Large intestine (tissue), 3 donors: ENCODE data around the gene YPEL2. TPM values are rescaled to one million over a fixed set of nuclear protein-coding genes. Genes with fewer than 3 reads are reported as not detected.
A peak's percentile ranks its signal among the peaks of the same experiment; 100 is the strongest.
"Not testable (repeated sequence)": the region's sequence is repeated elsewhere in the genome, so short reads cannot be mapped to it uniquely, and the experiment has no call there.

Experiments used
- DNase-seq, 2 donors: peaks; one replicate each; pipeline versions ENCODE4 v3.0.0 to v3.0.0-alpha.2; 2013
- H3K27ac ChIP-seq: one replicate; pipeline ENCODE4 v1.5.1; 2013; ENCODE audit warnings: low read length
- H3K27me3 ChIP-seq: 2 replicates; pipeline ENCODE4 v1.6.1; 2013; ENCODE audit warnings: low read length; ENCODE audit not compliant: control insufficient read depth, insufficient read depth
- H3K36me3 ChIP-seq: 2 replicates; pipeline ENCODE4 v1.6.1; 2013; ENCODE audit warnings: low read length; ENCODE audit not compliant: control insufficient read depth, insufficient read depth
- H3K4me1 ChIP-seq: one replicate; pipeline ENCODE4 v1.6.1; 2013; ENCODE audit warnings: low read length; ENCODE audit not compliant: control insufficient read depth, insufficient read depth
- H3K4me3 ChIP-seq: one replicate; pipeline ENCODE4 v1.5.1; 2013; ENCODE audit warnings: low read length
- H3K9me3 ChIP-seq: one replicate; pipeline ENCODE4 v1.6.1; 2013; ENCODE audit warnings: mild to moderate bottlenecking, low read depth, low read length, moderate library complexity; ENCODE audit not compliant: control insufficient read depth
- WGBS: methylation state at CpG from one replicate; pipeline ENCODE4 v1.1.5; 2013; ENCODE audit warnings: low lambda C conversion rate; ENCODE audit not compliant: insufficient coverage; 5-methylcytosine and 5-hydroxymethylcytosine counted together
- polyA plus RNA-seq: library from polyadenylated mRNA; unstranded; fragments of 120-200 nt; gene quantifications from one replicate; pipeline ENCODE4 v1.2.1, GENCODE V29; 2013

Gene YPEL2
- polyA plus RNA-seq, 1 donor: 15.3 TPM

DNA sequence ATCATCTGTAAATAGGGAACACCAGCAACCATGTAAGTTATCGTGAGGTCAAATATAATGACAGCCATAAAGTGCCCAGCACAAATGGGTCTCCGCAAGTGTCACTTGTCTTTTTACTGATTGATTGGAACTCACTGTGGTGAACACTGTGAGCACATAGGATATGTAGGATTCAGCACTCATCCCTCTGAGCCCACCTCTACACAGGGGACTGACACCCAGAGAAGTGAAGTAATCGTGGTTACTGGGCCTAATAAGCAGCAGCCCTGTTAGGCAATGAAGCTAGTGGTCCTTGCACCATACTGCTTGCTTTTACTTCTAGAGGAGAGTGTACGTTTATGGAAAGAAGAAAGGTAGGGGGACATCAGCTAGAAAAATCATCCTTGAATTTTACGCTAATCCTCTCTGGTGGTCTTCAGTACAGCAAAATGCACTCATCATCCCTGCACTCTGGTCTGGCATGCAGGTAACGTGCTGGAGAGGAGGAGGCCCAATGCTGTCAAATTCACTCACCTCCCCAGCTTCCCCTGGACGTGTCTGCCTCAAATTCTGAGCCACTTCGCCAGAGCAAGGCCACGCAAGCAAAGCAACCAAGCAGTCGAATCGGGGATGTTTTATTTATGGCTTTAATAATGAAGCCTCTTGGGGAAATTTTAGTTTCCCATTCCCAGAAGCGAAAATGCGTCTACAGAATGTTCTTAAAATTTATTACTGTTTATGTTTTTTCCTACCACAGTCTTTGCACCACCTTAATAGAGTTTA, 74.7 kb downstream of the YPEL2 start:
- no peaks in the 10 kb centered on the region for H3K4me1 ChIP-seq
- peaks cover 4% of the 10 kb centered on the region for H3K9me3 ChIP-seq
- no peak overlapping the region for H3K27ac ChIP-seq
- H3K4me3 ChIP-seq: no peak overlapping the region
- no peaks in the 10 kb centered on the region for H3K27me3 ChIP-seq
- WGBS: 73% methylated on average over 2 of the region's 13 CpGs
- DNase-seq: no peak
- peaks cover 7% of the 10 kb centered on the region for H3K36me3 ChIP-seq

DNA sequence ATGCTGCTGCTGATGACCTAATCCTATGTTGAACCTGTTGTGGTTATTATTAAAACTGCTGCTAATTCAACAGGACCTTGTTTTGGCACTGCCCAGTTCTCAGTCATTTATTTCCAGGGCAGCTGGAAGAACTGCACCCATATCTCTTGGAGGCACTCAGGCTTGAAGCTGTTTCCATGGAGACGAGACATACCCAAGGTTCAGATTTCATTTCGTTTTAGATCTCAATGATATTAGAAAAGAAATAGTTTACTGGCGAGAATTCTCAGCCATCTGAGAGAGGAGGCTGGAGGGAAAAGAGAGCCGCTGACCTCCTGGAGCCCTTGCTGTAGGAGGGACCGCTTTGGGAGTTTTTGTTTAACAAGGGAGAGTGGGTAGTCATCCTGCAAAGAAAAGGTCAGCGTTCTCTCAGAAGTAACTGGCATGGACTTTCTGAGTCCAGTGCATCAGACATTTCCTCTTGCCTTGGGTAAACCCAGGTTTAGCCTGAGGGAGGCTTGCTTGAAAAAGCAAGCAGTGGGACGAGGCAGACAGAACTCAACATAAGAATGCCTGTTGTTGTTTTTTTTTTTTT, 75.4 kb downstream of the YPEL2 start:
- Histone ChIP-seq H3K36me3 (peaks cover 7% of the 10 kb centered on the region), H3K27ac (no peak overlapping the region)

GRCh38 chr17:59409336-59410048, 78.0 kb downstream of the YPEL2 start:
- Histone ChIP-seq H3K4me1 (no peaks in the 10 kb centered on the region), H3K4me3 (no peak overlapping the region), H3K27me3 (no peaks in the 10 kb centered on the region), H3K36me3 (no peaks in the 10 kb centered on the region), H3K9me3 (peaks cover 4% of the 10 kb centered on the region), H3K27ac (no peak overlapping the region)
- no peak for DNase-seq
- no CpG with 5 or more reads among the region's 3 CpGs for WGBS

More for the DNA sequence above, 75.4 kb downstream of the YPEL2 start:
- Histone ChIP-seq H3K4me3 (no peak overlapping the region), H3K4me1 (no peaks in the 10 kb centered on the region), H3K27me3 (no peaks in the 10 kb centered on the region), H3K9me3 (peaks cover 4% of the 10 kb centered on the region)
- peak in 1 of 2 donors; percentile 56 for DNase-seq
- no CpG with 5 or more reads among the region's 7 CpGs for WGBS

GRCh38 chr17:59410049-59410437, 78.6 kb downstream of the YPEL2 start:
- H3K4me3 ChIP-seq: no peak overlapping the region
- no peak for DNase-seq
- H3K4me1 ChIP-seq: no peaks in the 10 kb centered on the region
- no peaks in the 10 kb centered on the region for H3K27me3 ChIP-seq
- H3K9me3 ChIP-seq: peaks cover 4% of the 10 kb centered on the region
- WGBS: 100% methylated on average over 1 of the region's 4 CpGs
- H3K27ac ChIP-seq: no peak overlapping the region
- H3K36me3 ChIP-seq: no peaks in the 10 kb centered on the region

DNA sequence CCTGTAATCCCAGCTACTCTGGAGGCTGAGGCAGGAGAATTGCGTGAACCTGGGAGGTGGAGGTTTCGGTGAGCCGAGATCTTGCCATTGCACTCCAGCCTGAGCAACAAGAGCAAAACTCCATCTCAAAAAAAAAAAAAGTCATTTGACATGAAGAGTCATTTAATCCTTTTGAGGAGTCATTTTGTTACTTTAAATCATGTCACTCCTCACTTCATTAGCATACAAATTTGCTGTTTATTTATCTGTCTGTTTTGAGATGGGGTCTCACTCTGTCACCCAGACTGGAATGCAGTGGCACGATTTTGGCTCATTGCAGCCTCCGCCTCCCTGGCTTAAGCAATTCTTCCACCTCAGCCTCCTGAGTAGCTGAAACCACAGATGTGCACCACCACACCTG, 81.0 kb downstream of the YPEL2 start:
- not testable (repeated sequence) for DNase-seq, H3K27me3 ChIP-seq, H3K36me3 ChIP-seq, H3K27ac ChIP-seq, H3K4me3 ChIP-seq, H3K9me3 ChIP-seq, H3K4me1 ChIP-seq
- 100% methylated on average over 1 of the region's 5 CpGs for WGBS

DNA sequence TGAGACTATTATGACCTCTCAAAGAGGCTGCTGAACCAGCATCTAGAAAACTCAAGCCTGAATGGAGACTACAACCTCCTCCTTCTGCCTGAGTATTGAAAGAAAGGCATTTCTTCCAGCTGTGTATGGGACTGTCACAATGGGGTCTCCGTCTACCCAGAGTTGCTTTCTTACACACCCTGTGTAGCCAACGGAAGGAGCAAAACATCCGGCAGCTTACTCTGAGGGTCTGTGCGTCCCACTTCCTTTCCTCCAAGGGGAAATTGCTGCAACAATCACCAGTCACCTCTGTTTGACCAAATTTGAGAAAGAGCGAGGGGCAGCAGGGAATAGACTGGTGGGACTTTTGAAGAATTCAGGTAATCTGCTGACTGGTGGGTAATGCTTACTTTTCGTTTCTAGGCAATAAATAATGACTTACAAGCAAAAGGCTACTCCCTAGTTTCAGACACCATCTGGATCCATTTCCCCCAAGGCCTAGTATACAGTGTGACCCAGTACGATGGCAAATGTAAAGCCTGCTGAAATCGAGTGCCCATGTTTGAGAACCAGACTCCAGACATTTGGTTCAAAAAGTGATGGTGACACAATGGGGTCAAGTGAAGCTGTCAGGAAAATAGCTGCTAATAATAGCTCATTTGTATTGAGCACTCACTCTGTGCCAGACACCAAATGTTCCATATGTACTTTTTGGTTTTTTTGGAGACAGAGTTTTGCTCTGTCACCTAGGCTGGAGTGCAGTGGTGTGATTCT, 81.7 kb downstream of the YPEL2 start:
- WGBS: no CpG with 5 or more reads among the region's 8 CpGs
- H3K9me3 ChIP-seq: peaks cover 4% of the 10 kb centered on the region
- H3K4me3 ChIP-seq: no peak overlapping the region
- no peaks in the 10 kb centered on the region for H3K36me3 ChIP-seq
- no peaks in the 10 kb centered on the region for H3K27me3 ChIP-seq
- H3K27ac ChIP-seq: no peak overlapping the region
- no peaks in the 10 kb centered on the region for H3K4me1 ChIP-seq
- DNase-seq: no peak

DNA sequence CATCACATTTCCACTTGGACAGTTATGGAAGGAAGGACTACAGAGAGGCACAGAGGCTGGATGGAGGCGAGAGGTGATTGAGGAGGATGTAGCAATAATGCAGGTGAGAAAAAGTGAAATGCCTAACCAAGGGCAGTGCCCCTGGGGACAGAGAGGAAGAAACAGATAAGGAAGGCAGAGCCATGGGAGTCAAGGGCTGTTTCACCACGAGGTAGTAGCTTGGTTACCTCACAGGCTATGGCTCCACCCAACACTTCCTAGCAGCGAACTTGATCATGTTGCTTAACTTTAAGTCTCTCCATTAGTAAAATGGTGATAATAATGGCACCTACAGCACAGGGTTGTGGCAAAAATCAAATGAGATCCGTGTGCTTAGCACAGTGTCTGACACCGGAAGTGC, 83.9 kb downstream of the YPEL2 start:
- Histone ChIP-seq H3K27me3 (no peaks in the 10 kb centered on the region), H3K4me3 (no peak overlapping the region), H3K27ac (no peak overlapping the region), H3K4me1 (peaks cover 4% of the 10 kb centered on the region), H3K9me3 (no peaks in the 10 kb centered on the region), H3K36me3 (no peaks in the 10 kb centered on the region)
- 67% methylated on average over 1 of the region's 5 CpGs for WGBS
- DNase-seq: peak; percentile 81 to 85

- Histone ChIP-seq H3K9me3 (no peaks in the 10 kb centered on the region), H3K4me1 (peaks cover 4% of the 10 kb centered on the region), H3K27ac (no peak overlapping the region), H3K4me3 (no peak overlapping the region), H3K36me3 (no peaks in the 10 kb centered on the region), H3K27me3 (no peaks in the 10 kb centered on the region)
- whole genome bisulfite sequencing: 60% methylated on average over 1 of the region's 4 CpGs
- DNase-seq: no peak
These were observed 84.7 kb downstream of the YPEL2 start for GRCh38 chr17:59416184-59416583.

GRCh38 chr17:59417452-59417851, 86.0 kb downstream of the YPEL2 start:
- peaks cover 4% of the 10 kb centered on the region for H3K4me1 ChIP-seq
- no peak overlapping the region for H3K27ac ChIP-seq
- no peak for DNase-seq
- H3K36me3 ChIP-seq: no peaks in the 10 kb centered on the region
- no peaks in the 10 kb centered on the region for H3K9me3 ChIP-seq
- 98% methylated on average over 9 of the region's 12 CpGs for WGBS
- no peak overlapping the region for H3K4me3 ChIP-seq
- H3K27me3 ChIP-seq: no peaks in the 10 kb centered on the region

DNA sequence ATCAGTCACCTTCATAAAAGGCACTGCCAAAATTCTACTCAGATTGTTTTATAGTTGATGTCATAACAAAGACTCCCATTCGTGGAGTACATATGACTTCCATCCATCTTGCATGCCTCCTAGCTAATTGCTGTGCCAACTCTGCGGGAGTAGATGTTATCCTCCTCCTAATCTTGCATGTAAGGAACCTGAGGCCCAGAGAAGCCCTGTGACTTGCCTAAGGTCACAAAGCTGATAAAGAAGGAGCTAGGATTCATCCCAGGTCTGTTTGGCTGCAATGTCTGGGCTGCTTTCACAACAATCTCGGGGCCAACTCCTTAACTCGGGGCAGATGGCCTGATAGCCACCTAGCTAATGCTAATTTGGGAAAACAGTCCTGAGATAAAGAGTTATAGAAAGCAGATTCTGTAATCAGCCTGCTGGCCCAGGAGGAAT, 87.3 kb downstream of the YPEL2 start:
- Histone ChIP-seq H3K27ac (no peak overlapping the region), H3K4me3 (no peak overlapping the region), H3K27me3 (no peaks in the 10 kb centered on the region), H3K4me1 (peaks cover 14% of the 10 kb centered on the region), H3K36me3 (no peaks in the 10 kb centered on the region), H3K9me3 (no peaks in the 10 kb centered on the region)
- no CpG with 5 or more reads among the region's 4 CpGs for WGBS
- no peak for DNase-seq
